Nephron (organoid): ENCODE measurements around the gene IGFBP7.

ENCODE experiments used
- H3K27ac Mint-ChIP-seq, 3 experiments: 2 replicates each; pipeline ENCODE4 v1.8.0; 2020; ENCODE audit warnings: mixed read lengths in 3 of 3, mild to moderate bottlenecking in 2 of 3, moderate library complexity in 1 of 3
- H3K27me3 Mint-ChIP-seq: 2 replicates; pipeline ENCODE4 v1.8.0; 2021; ENCODE audit warnings: low read depth, mild to moderate bottlenecking, moderate library complexity, mixed read lengths
- H3K36me3 Mint-ChIP-seq: 2 replicates; pipeline ENCODE4 v1.8.0; 2020; ENCODE audit warnings: low read depth, mixed read lengths
- H3K4me1 Mint-ChIP-seq: 2 replicates; pipeline ENCODE4 v1.8.0; 2020; ENCODE audit warnings: mixed read lengths
- H3K4me3 Mint-ChIP-seq, 3 experiments: 2 replicates each; pipeline ENCODE4 v1.8.0; 2020; ENCODE audit warnings: mild to moderate bottlenecking in 3 of 3, mixed read lengths in 3 of 3, moderate library complexity in 2 of 3
- H3K9me3 Mint-ChIP-seq: 2 replicates; pipeline ENCODE4 v1.8.0; 2020; ENCODE audit warnings: mixed read lengths
- CTCF ChIP-seq, 3 experiments: fragments of 200-600 bp; sonication (generic); IDR thresholded peaks; one replicate each; pipeline ENCODE4 v1.5.0; 2021; ENCODE audit warnings: antibody characterized with exemption in 3 of 3; ENCODE audit not compliant: unreplicated experiment in 3 of 3

Gene IGFBP7

GRCh38 chr4:56990109-56990905, 119.9 kb downstream of the IGFBP7 start:
- Mint-ChIP-seq H3K9me3 (no peaks in the 10 kb centered on the region), H3K27me3 (no peaks in the 10 kb centered on the region), H3K4me1 (peaks cover 10% of the 10 kb centered on the region), H3K27ac (no peak overlapping the region), H3K4me3 (no peak overlapping the region), H3K36me3 (peaks cover 73% of the 10 kb centered on the region)
- no peak for TF ChIP-seq CTCF (IDR thresholded peaks at IDR 0.05; ENCODE audit: unreplicated experiment in 3 of 3)

GRCh38 chr4:56986952-56987351, 123.2 kb downstream of the IGFBP7 start:
- H3K27me3 Mint-ChIP-seq: no peaks in the 10 kb centered on the region
- no peak overlapping the region for H3K27ac Mint-ChIP-seq
- no peaks in the 10 kb centered on the region for H3K9me3 Mint-ChIP-seq
- peaks cover 14% of the 10 kb centered on the region for H3K4me1 Mint-ChIP-seq
- H3K4me3 Mint-ChIP-seq: no peak overlapping the region
- peaks cover 65% of the 10 kb centered on the region for H3K36me3 Mint-ChIP-seq
- TF ChIP-seq CTCF (IDR thresholded peaks at IDR 0.05; ENCODE audit: unreplicated experiment in 3 of 3): no peak

- no peak overlapping the region for H3K27ac Mint-ChIP-seq
- TF ChIP-seq CTCF (IDR thresholded peaks at IDR 0.05; ENCODE audit: unreplicated experiment in 3 of 3): no peak
- no peak overlapping the region for H3K4me3 Mint-ChIP-seq
- no peaks in the 10 kb centered on the region for H3K27me3 Mint-ChIP-seq
- peaks cover 57% of the 10 kb centered on the region for H3K36me3 Mint-ChIP-seq
- H3K9me3 Mint-ChIP-seq: no peaks in the 10 kb centered on the region
- H3K4me1 Mint-ChIP-seq: peaks cover 16% of the 10 kb centered on the region
Observed at GRCh38 chr4:56986192-56986591, 124.0 kb downstream of the IGFBP7 start.

GRCh38 chr4:56981795-56982201, 128.4 kb downstream of the IGFBP7 start:
- peaks cover 19% of the 10 kb centered on the region for H3K36me3 Mint-ChIP-seq
- peak overlapping the region in 1 of 3 experiments; percentile 13 for H3K27ac Mint-ChIP-seq
- peaks cover 34% of the 10 kb centered on the region for H3K4me1 Mint-ChIP-seq
- no peaks in the 10 kb centered on the region for H3K9me3 Mint-ChIP-seq
- H3K4me3 Mint-ChIP-seq: peak overlapping the region; percentile 45 to 100 (median 49)
- no peak for TF ChIP-seq CTCF (IDR thresholded peaks at IDR 0.05; ENCODE audit: unreplicated experiment in 3 of 3)
- H3K27me3 Mint-ChIP-seq: no peaks in the 10 kb centered on the region
